Activated CD8-positive, alpha-beta memory T cell treated with anti-CD3 and anti-CD28 coated beads, Interleukin-2, amount 50 U/mL, for 24 hours (primary cell): ENCODE results near the gene TCERG1L.

Experiments used
- DNase-seq: peaks from one replicate; pipeline ENCODE4 v3.0.0-alpha.2; 2020; ENCODE audit errors: extremely low read depth

TCERG1L gene

DNA sequence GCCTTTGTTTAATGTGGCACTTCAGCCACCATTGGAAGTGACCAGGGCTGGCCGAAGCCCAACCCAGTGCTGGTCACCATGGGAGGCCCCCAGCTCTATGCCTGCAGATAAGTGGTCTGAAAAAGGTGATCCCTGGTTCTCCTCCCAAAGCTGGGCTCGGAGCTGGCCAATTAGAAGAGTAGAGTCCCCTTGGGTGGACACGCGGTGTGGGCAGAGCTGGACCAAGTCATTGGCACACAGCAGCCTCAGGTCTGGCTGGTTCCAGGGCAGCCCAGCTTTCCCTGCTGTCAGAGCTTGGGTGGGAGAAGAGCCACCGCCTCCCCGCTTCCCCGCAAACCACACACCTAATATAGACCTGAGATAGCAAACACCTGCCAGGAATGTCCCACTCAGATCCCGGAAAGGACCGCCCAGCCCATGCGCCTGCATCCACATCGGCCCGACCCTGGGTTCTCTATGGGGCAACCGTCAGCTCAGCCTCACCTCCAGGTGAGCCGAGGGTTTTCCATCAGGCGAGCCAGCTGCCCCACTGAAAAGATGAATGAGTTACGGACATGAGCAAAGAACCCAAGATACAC lies 84.3 kb downstream of the TCERG1L start:
- DNase-seq, result no peak

DNA sequence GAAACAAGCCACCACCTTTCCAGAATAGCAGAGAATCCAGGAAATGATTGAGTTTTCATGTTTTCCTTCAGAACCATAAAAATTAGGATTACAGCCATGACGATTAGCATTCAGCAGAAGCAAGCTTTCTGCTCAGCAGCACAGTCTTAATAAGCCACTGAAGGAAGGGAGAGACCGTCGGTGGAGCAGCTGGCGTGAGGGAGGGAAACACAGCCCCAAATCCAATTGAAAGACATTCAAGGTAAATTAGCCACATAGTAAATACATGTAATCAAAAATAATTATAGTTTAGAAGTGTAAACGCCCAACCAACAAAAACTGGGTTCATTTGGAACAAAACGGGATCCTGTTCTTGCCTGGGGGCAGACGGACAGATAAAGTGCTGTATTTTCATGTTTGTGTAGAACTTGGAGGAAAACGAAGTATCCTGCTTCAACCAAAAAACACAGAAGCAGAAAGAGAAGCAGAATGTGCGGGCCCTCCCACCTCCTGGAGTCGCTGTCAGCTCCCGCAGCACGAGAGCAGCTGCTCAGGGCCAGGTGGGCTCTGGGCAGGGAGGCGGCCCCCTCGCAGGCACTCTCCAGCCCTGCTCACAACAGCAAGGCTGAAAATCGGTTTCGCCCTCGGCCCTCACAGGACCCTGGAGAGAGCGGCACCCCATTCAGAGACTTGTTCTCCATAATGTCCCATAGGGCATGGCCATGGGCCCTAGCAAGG lies 84.9 kb downstream of the TCERG1L start:
- DNase-seq, result no peak

DNA sequence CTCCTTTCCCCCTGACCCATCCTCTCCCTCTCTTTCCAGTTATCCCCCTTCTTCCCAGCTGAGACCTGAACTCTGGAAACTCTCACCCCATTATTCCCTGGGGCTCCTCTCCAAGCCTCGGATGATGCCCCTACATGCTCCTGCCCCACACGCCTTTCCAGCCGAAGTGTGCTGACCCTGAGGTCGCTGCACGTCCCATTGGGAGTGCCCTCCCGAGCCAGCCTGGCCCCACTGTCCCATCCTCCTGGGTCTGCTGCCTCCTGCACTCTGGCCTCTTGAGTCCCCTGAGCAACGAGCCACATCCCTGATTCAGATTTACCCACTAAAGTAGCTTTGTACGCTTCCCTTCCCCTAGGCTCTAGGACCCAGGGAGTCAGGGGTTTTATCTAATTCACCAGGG lies 87.4 kb downstream of the TCERG1L start:
- no peak for DNase-seq

DNA sequence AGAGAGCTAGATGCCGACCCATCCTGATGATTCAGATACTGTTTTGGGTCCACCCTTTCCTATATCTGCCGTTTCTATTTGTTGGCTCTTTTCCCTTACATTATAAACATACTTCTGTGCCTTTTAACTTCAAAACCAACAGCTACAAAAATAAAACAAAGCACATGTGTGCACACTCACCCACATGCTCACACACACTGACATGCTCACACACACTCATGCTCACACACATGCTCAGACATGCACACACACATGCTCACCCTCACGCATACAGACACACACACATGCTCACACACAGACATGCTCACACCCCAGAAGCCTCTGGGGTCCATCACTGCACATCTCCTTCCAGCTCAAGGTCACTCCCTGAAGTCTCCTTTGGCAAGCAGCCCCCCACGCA lies 88.1 kb downstream of the TCERG1L start:
- no peak for DNase-seq

DNA sequence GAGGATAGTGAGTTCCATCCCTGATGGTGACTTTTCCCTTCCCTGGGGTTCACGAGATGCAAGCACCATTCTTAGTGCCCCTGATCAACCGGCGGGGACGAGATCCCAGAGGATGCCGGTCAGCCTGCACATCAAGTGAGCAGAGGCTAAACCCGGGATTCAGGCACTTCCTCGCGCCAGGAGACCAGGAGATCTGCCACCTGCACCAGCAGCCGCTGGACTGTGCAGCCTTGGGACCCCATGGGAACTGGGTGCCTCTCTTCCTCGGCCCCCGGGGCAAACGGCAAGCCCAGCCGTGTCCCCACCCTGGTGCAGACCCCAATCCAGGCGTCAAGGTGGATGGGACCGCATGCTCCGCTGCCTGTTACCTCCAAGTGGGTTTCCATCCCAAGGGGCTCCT lies 88.5 kb downstream of the TCERG1L start:
- no peak for DNase-seq

DNA sequence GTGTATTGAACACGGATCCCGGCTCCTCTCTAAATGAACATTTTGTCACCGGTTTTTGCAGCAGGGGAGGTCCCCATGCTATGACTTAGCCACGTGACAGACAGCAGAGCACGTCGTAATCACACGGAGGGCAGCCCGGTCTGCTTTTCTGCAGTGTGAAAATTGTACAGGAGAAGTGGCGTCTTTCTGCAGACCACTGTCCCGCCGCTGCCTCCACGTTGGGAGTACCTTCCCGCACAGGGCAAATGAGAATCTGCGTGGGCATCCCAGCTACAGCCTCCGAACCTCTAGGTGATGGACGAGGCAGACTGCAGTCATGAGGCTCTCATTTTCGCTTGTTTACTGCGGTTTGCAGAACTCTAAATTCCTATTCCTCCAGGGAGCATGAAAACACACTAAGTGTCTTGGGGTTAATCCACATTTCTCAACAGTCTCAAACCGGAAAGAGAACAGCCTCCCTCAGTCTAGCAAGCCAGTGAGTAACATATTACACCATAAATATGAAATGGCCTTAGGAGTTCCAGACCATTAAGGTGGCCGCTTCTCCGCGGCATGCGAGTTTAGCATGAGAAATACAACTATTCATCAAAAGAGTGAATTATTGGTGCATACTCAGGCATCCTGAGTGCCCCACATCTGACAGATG lies 89.8 kb downstream of the TCERG1L start:
- no peak for DNase-seq

DNA sequence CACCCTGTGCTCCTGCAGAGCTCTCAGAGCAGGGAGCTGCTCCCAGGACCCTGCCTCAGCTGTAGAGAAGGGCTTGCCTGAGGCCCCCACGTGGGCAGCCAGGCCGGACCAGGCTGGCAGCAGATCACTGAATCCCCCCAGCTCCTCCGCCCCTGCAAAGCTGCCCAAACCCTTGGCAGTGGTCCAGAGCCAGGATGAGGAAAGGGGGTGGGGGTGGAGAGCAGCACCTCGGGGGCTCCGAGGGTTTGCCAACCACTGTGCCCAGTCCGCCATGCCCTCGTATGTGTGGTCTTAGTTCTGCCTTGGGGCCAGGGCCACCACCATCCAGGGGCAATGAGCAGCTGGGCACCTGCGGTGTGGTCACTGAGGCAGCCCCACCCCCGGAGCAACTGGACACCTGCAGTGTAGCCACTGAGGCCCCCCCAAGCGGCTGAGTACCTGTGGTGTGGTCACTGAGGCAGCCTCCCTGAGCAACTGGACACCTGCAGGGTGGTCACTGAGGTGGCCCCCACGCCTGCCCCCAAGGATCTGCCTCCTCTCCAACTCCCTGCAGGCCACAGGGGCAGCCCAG lies 90.8 kb downstream of the TCERG1L start:
- DNase-seq, result no peak

DNA sequence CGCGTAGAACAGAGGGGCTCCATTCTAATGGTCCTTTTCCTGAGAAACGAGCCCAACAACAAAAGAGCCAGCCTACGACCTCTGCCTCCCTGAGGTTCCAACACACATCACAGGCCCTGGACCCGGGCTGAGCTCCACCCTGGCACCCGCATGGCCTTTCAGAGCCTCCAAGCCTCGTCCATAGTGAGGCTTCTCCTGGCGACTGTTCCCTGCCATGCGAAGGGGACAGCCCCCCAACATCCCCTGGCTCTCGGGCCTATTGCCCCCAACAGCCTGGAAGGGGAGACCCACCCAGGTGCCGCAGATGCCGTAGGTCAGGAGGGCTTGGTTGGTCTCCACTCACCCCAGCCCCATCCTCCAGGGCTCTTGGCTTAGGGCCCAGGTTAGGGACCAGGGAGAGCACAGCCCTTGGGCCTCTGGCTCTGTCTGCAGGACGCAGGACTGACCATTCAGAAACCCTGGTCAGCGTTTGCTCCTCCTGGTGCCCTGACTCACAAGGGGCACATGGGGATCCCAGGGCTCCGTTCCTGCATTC lies 91.5 kb downstream of the TCERG1L start:
- DNase-seq, result no peak

DNA sequence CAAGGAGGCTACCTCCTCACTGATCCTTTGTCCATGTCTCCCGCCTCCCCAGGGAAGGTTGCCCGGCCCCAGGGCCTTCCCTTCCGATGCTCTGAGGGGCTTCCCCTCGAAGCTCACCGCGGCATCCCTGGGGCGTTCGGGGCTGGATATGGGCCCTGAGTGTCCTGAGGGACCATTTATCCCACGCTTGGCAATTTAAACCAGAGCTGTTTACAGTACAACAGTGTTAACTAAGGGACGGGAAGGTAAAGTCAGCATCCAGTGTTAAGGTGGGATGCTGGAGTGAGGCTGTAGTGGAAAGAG lies 92.0 kb downstream of the TCERG1L start:
- DNase-seq, result no peak

DNA sequence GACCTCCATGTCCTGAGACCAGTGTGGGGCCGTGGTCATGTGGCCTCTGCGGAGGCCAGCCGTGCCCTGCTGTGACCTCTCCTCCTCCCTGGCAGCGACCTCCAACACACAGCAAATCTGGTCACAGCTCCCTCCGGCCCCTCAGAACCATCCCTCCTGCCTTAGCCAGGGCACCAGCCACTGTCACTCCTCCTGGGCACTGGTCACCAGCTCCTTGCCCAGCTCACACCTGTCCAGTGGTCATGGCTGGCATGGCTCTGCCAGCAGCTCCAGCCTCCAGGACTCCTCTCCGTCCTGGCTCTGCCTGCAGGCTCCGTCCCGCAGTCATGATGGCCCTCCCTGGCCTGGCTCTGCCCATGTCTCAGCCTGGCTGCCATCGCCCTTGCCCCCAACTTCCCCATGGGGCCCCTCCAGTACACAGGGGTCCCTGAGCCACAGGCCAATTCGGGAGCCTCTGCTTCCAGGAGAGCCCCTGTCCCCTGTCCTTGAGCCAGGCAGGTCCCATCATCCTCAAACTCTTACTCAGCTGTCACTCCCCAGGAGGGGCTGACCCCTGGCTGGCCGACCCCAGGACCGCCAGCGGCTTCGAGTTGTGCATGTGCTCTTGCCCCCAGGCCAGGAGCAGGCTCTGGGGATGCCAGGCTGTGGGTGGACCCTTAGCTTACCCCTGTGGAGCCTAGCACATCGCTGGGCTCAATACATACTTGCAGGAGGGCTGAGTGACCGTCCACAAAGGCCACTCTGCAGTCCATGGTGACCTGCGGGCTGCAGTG lies 92.5 kb downstream of the TCERG1L start:
- DNase-seq, result no peak

DNA sequence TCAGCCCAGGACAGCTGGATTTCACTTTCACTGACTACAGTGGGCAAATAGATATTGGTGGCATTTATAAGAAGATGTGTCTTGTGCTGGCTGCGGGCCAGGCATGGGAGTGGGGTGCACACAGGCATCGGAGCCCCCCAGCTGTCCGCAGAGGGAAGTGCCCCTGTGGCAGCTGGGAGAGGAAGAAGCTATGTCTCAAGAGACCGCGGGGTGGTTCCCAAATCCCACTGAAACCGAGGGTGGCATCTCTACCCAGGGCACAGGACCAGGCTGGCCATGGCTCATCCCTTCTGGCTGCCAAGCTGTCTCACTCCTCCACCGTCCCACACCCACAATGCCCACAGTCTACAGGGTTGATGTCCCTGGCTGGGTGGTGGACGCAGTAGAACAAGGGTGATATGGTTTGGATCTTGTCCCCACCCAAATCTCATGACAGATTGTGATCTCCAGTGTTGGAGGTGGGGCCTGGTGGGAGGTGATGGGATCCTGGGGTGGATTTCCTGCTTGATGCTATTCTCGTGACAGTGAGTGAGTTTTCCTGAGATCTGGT lies 94.8 kb downstream of the TCERG1L start:
- DNase-seq, result no peak

DNA sequence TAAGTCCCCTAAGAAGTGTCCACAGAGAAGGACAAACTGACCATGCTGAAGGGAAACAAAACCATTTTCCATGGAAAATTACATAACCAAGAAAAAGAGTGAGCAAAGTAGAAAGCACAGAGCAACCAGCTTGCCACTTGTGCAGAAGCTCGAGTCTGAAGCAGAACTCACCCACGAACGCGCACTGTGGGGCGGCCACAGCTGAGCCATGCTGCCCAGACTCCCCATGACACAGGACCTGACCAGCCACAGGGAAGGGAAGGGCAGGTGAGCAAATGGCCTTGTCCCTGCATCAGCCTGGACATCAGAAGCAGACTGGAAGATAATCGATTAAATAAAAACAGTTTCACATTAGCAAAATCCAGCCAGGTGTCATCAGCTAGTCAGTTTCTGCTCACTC lies 95.7 kb downstream of the TCERG1L start:
- DNase-seq, result no peak

DNA sequence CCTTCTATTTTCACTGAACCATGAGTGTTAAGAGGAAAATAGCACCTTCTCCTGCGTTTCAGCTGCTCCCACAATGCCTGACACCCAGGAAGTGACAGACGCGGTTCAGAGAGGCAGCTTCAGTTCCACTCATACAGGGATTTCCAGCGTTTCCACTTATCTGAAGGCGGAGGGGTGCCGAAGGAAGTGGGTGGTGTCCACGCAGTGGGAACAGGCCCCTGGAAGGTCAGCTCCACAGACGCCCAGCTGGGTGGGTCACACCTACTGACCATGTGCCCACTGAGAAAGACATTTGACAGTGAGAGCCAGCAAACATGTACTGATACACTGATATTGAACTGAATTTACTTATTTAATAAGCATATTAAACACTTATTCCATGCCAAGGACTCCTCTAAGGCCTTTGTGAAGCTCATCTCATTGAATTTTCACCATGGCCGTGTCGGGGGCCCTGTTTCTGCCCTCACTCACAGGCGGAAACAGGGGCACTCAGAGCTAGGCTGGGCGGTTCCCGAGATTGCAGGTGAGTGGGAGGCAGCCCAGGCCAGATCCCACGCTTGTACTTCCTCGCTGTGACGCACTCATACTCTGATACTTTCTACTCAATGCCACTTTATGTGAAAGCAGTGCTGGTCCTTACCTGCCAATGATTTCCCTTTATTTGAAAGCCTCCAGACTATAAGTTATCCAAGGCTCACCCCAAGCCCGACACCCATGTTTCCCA lies 96.8 kb downstream of the TCERG1L start:
- no peak for DNase-seq

DNA sequence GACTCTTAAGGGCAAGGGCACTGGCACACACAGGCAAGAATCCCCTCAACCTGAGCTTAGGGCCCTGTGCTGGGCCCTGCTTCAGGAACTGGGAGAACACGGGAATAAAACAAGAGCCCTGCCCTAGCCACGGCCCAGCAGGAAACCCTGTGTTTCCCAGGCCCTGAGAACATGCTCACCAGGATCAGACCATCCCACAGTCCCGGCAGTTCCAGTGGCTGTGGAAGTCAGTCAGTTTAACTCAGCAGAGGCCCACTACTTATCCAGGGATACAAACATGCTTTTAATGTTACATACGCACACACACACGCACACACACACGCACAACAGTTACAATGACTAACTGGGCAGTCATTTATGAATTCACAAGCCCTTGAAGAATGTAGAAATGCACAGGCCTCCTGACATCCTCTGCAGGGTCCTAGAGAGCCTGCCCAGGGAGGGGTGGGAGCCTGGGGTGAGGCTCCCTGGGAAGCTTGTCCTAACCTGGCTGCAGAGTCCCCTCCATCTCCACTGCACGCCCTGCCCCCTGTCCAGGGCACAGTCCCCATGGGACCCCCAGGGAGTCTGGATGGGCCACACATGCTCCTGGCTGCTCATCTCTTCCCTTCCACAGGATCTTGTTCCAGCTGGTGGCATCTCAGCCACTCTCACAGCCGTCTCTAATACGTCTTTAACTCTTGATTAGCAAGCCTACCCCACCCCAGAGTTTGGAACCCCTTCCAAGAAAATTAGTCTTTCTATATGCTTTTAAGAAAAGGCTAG lies 97.6 kb downstream of the TCERG1L start:
- no peak for DNase-seq

DNA sequence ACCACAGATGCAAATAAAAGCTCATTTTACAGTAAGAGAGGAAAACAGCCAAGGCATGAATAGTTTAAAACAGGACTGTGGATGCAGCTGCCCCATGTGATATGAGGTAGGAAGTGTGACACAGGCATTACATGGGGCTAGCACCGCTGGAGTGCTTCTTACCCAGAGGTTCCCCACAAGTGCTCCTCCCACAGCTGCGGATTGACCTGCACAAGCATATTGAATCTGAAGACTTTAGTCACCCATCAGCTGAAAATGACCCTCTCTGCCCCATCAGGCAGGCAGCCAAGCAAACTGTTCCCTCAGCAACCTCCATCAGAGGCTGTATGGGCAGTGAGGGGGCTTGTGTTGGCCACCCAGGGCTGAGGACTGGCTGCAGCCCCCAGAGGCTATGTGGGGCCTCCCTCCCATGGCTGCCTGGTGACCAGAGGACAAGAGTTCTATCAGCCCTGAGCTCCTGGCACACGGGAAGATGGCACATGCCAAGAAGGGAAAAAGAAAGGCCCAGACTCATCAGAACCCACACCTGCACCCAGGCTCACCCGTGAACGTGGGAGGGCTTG lies 98.7 kb downstream of the TCERG1L start:
- no peak for DNase-seq

DNA sequence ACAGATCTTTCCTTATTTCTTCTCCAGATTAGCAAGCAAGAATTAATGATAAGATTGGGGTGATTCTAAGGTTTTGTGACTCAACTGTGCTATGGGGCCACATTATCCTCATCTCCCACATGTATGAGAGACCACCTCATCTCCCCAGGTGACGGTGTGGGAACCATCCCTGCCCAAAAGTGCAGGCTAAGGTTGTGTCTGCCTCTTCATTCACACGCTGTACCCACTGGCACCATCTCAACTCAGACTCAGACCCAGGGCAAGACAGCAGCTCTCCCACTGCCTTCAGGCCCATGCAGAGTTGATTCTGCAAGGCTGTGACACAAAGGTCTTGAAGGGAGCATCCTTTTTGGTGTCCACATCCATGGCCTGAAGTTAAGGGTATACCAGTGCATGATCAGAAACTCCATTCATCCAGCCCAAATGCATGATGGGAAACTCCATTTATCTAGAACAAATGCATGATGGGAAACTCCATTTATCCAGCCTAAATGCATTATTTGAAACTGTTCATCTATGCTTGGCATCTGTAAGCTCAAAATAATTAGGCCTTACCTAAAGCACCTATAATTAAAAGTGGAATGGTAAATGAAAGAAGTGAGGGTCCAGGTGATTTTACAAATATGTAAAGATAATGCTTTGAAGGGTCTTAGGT lies 99.4 kb downstream of the TCERG1L start:
- no peak for DNase-seq

DNA sequence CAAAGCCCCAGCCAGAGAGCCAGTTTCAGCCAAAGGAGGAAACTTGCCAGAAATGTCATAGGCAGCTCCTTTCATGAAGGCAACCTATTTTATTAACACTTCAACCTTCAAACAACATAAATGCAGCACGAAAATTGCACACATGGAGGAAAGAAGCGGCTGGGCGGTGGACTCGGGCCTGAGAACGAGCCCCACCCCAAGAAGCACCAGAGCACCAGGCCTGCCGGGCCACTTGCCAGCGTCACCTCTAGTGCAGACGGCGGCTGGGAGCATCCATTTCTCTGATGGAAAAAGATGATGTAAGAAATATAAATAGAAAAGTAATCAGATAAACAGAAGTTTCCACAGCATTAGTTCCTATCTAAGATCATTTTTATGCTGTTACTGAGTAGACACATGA lies 100.0 kb downstream of the TCERG1L start:
- DNase-seq, result no peak

DNA sequence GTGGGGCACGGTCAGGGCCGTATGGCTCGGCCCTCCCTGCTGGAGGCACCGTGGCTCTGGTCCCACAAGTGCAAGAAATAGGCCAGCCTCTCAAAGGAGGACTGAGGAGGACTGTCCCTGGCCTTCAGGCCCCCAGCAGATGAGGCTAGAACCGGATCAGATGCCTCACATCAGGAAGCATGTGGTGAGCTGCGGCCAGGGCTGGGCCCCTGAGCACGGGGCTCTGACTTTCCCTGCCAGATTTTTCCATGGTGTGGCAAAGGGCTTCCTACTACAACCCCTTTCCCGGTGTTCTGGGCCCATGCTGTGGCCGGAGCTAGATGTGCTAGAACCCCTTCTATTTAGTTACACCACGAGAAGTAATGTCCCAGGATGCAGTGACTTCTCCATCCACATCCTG lies 100.4 kb downstream of the TCERG1L start:
- DNase-seq, result no peak

DNA sequence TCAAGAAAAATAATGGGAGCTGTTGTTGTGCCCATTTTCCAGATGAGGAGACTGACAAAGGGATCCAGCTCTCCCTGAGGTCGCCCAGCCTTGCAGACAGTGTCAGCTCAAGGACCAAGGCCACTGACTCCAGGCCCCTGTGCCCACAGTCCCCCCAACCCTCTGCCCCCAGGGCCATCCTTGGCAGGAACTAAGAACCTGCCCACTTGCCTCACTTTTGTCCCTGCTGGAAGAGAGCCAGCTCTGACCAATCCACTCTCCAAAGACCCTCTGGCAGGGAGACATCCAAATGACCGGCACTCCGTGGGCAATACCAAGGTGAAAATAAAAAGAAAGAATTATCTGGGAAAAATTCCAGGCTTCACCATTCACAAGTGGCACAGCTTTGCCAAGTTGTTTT lies 101.3 kb downstream of the TCERG1L start:
- no peak for DNase-seq
